ENCODE measurements around the gene FNDC3B.

FNDC3B gene

GRCh38 chr3:172137287-172138192 lies 98.2 kb downstream of the FNDC3B start:
- no peak for DNase-seq (ENCODE audit: low read depth)

- no peak for DNase-seq (ENCODE audit: low read depth)
Observed at GRCh38 chr3:172138193-172138537, 98.8 kb downstream of the FNDC3B start.

GRCh38 chr3:172138792-172139507 lies 99.6 kb downstream of the FNDC3B start:
- no peak for DNase-seq (ENCODE audit: low read depth)

- no peak for DNase-seq (ENCODE audit: low read depth)
Observed at GRCh38 chr3:172139528-172140276, 100.3 kb downstream of the FNDC3B start.

- DNase-seq (ENCODE audit: low read depth): no peak
Observed at GRCh38 chr3:172140499-172141391, 101.4 kb downstream of the FNDC3B start.

GRCh38 chr3:172142051-172142863 lies 102.9 kb downstream of the FNDC3B start:
- DNase-seq (ENCODE audit: low read depth): no peak

- DNase-seq (ENCODE audit: low read depth): no peak
Observed at GRCh38 chr3:172142864-172143451, 103.6 kb downstream of the FNDC3B start.

GRCh38 chr3:172143739-172144497 lies 104.5 kb downstream of the FNDC3B start:
- no peak for DNase-seq (ENCODE audit: low read depth)

GRCh38 chr3:172144601-172145000 lies 105.2 kb downstream of the FNDC3B start:
- no peak for DNase-seq (ENCODE audit: low read depth)

- no peak for DNase-seq (ENCODE audit: low read depth)
Observed at GRCh38 chr3:172145031-172145686, 105.8 kb downstream of the FNDC3B start.

- DNase-seq (ENCODE audit: low read depth): no peak
Observed at GRCh38 chr3:172146349-172146748, 107.0 kb downstream of the FNDC3B start.

- no peak for DNase-seq (ENCODE audit: low read depth)
Observed at GRCh38 chr3:172147113-172147818, 107.9 kb downstream of the FNDC3B start.

GRCh38 chr3:172148241-172148640 lies 108.9 kb downstream of the FNDC3B start:
- no peak for DNase-seq (ENCODE audit: low read depth)

- no peak for DNase-seq (ENCODE audit: low read depth)
Observed at GRCh38 chr3:172148702-172149565, 109.6 kb downstream of the FNDC3B start.

- DNase-seq (ENCODE audit: low read depth): no peak
Observed at GRCh38 chr3:172150268-172150667, 110.9 kb downstream of the FNDC3B start.

GRCh38 chr3:172150913-172151650 lies 111.7 kb downstream of the FNDC3B start:
- DNase-seq (ENCODE audit: low read depth): no peak

All from activated T-cell treated with anti-CD3 and anti-CD28 coated beads for 48 hours (primary cell).